ENCODE results near the gene CLASP1. TPM values are rescaled to one million over a fixed set of nuclear protein-coding genes. Genes with fewer than 3 reads are reported as not detected.

Gene CLASP1
- total and polyA plus RNA-seq, 11 donors: 16.0 to 84.5 (median 60.2) TPM

DNA sequence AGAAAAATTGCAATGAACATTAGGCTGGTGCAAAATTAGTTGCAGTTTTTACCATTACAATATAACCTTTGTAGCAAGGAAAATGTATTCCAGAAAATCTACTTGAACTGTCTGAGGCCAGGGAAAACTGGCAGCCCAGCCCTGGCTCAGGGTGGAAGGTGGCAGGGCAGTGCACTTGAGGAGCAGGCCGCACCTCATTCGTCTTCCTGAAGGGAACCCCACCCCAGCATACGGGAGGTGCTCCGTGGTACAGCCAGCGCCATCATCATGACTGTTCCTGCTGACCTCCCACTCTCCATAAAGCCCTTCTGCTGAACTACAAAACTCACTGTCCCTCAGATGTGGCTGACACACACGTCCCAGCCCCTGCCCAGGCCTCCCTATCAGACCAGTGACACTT lies 298.4 kb downstream of the CLASP1 start:
- Histone ChIP-seq H3K27ac (peak overlapping the region in 8 of 12 donors; percentile 13 to 94 (median 80)), H3K36me3 (peaks cover 0 to 100% (median 95%) of the 10 kb centered on the region in 9 donors)

DNA sequence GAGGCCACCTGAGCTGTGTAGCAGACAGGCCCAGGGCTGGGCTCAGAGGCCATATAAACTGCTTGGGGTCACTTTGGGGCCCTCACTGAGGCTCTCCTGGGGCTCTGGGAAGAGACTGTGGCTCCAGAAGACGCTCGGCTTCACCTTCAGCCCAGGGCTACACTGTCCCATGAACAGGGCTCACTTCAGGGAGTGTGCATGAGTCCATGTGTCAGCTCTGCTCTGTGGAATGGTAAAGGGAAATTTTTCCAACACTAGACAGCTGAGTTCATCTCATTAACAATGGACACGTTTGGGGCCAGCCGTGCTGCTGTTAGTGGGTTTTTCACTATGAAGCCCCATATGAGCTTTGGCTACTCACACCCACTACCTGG lies 298.9 kb downstream of the CLASP1 start:
- peak in 2 of 4 donors; percentile 35 to 42 for ATAC-seq
- H3K27me3 ChIP-seq: no peaks in the 10 kb centered on the region
- H3K27ac ChIP-seq: peak overlapping the region in 11 of 12 donors; percentile 50 to 94 (median 79)
- no peak for DNase-seq
- peaks cover 0 to 23% (median 7%) of the 10 kb centered on the region in 12 donors for H3K4me1 ChIP-seq
- H3K9me3 ChIP-seq: no peaks in the 10 kb centered on the region
- 80 to 90% (median 84%) methylated on average over 4 of the region's 4 CpGs for WGBS, 4 donors
- intact Hi-C loops (cut with DNase I): loop anchor here in 4 of 10 donors (5.0 to 10.0 kb wide), 4 partner anchors 226 to 656 kb away; no protein-coding TSS in a partner anchor
- H3K4me3 ChIP-seq: no peak overlapping the region
- no peak for TF ChIP-seq POLR2A (IDR thresholded peaks at IDR 0.05)
- TF ChIP-seq, protein P1, sequence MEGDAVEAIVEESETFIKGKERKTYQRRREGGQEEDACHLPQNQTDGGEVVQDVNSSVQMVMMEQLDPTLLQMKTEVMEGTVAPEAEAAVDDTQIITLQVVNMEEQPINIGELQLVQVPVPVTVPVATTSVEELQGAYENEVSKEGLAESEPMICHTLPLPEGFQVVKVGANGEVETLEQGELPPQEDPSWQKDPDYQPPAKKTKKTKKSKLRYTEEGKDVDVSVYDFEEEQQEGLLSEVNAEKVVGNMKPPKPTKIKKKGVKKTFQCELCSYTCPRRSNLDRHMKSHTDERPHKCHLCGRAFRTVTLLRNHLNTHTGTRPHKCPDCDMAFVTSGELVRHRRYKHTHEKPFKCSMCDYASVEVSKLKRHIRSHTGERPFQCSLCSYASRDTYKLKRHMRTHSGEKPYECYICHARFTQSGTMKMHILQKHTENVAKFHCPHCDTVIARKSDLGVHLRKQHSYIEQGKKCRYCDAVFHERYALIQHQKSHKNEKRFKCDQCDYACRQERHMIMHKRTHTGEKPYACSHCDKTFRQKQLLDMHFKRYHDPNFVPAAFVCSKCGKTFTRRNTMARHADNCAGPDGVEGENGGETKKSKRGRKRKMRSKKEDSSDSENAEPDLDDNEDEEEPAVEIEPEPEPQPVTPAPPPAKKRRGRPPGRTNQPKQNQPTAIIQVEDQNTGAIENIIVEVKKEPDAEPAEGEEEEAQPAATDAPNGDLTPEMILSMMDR (IDR thresholded peaks at IDR 0.05): no peak
- peaks cover 0 to 100% (median 97%) of the 10 kb centered on the region in 9 donors for H3K36me3 ChIP-seq

More for the DNA sequence above, 298.4 kb downstream of the CLASP1 start:
- Histone ChIP-seq H3K4me1 (peaks cover 0 to 27% (median 7%) of the 10 kb centered on the region in 12 donors), H3K9me3 (no peaks in the 10 kb centered on the region), H3K27me3 (no peaks in the 10 kb centered on the region), H3K4me3 (no peak overlapping the region)
- intact Hi-C loops (cut with DNase I): loop anchor here in 4 of 10 donors (5.0 to 10.0 kb wide), 4 partner anchors 226 to 656 kb away; no protein-coding TSS in a partner anchor
- TF ChIP-seq, protein P1 (IDR thresholded peaks at IDR 0.05): no peak
- no peak for TF ChIP-seq POLR2A (IDR thresholded peaks at IDR 0.05)
- ATAC-seq (peak in 1 of 4 donors; percentile 3), DNase-seq (no peak)
- WGBS, 4 donors: 81 to 91% (median 87%) methylated on average over 6 of the region's 6 CpGs

DNA sequence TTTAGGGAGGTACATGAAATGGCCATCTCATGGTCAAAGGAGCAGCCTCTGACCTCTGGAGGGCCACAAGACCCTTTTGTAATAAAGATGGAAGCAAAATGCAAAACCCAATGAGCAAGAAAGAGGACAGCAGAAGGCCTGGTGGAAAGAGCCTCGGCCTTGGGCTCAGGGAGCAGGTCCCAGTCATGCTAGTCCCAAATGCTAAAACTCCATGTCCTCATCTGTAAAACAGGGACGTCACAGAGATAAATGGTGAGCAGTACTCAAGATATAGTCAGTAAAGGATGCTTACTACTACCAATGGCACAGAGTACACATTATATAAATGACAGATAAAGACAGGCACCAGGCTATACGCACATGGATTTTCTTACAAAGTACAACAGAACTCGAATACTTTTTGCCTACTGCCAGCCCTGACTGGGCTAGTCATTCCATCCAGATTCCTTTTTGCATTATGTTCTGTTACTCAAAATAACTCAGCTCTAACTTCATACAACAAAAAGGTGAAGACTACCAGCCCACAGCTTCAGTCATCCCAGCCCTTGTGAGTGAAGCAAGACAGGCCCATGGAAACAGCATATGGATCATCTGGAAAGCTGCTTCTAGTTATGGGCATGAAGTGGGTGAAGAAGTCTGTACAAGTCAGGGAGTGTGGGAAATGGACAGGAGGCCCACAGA lies 299.4 kb downstream of the CLASP1 start:
- WGBS, 4 donors: 56 to 71% (median 63%) methylated on average over 4 of the region's 4 CpGs
- peak; percentile 61 to 87 (median 70) for ATAC-seq
- intact Hi-C loops (cut with DNase I): loop anchor here in 4 of 10 donors (5.0 to 10.0 kb wide), 4 partner anchors 225 to 655 kb away; no protein-coding TSS in a partner anchor

More for the DNA sequence above, 299.4 kb downstream of the CLASP1 start:
- H3K4me1 ChIP-seq: peaks cover 0 to 22% (median 7%) of the 10 kb centered on the region in 12 donors
- no peak overlapping the region for H3K4me3 ChIP-seq
- no peaks in the 10 kb centered on the region for H3K9me3 ChIP-seq
- peaks cover 0 to 100% (median 97%) of the 10 kb centered on the region in 9 donors for H3K36me3 ChIP-seq
- H3K27me3 ChIP-seq: no peaks in the 10 kb centered on the region
- TF ChIP-seq, protein P1 (IDR thresholded peaks at IDR 0.05): no peak
- TF ChIP-seq POLR2A (IDR thresholded peaks at IDR 0.05): no peak
- DNase-seq: no peak
- peak overlapping the region in 11 of 12 donors; percentile 50 to 94 (median 79) for H3K27ac ChIP-seq

Measured in heart left ventricle (tissue), 16 donors.